Activated CD4-positive, alpha-beta memory T cell treated with anti-CD3 and anti-CD28 coated beads, Interleukin-2, amount 10 ng/mL, durations not matched to agents 7 days and 5 days (primary cell): ENCODE data around the gene MC1R. TPM values are rescaled to one million over a fixed set of nuclear protein-coding genes. Genes with fewer than 3 reads are reported as not detected.

Experiments
- CTCF ChIA-PET: fragments of 350-600 bp; sonication (Branson Sonifier 250); formaldehyde crosslinking; loops from one replicate; lab custom pipeline; 2021; ENCODE audit warnings: antibody characterized with exemption, inconsistent platforms; lab: Charles Lee
- POLR2A ChIA-PET: fragments of 350-600 bp; sonication (Branson Sonifier 250); formaldehyde crosslinking; loops from one replicate; lab custom pipeline; 2021; ENCODE audit warnings: antibody characterized with exemption; lab: Charles Lee
- DNase-seq: peaks from one replicate; pipeline ENCODE4 v3.0.0-alpha.2; 2020
- H3K27ac Mint-ChIP-seq: one replicate; pipeline ENCODE4 v1.8.0; 2021; ENCODE audit warnings: mild to moderate bottlenecking, mixed read lengths
- H3K27me3 Mint-ChIP-seq: one replicate; pipeline ENCODE4 v1.8.0; 2021; ENCODE audit warnings: mixed read lengths
- H3K36me3 Mint-ChIP-seq: one replicate; pipeline ENCODE4 v1.8.0; 2021; ENCODE audit warnings: low read depth, mixed read lengths
- H3K4me1 Mint-ChIP-seq: one replicate; pipeline ENCODE4 v1.8.0; 2021; ENCODE audit warnings: mixed read lengths
- H3K4me3 Mint-ChIP-seq: one replicate; pipeline ENCODE4 v1.8.0; 2021; ENCODE audit warnings: mild to moderate bottlenecking, mixed read lengths
- H3K9me3 Mint-ChIP-seq: one replicate; pipeline ENCODE4 v1.8.0; 2021; ENCODE audit warnings: mixed read lengths
- total RNA-seq, 2 experiments: library from RNA; stranded (reverse); gene quantifications; one replicate each; pipeline ENCODE4 v1.2.3, GENCODE V29; 2021

Gene MC1R
- total RNA-seq, 2 experiments from 2014 or later, result 3.6 to 4.1 TPM

DNA sequence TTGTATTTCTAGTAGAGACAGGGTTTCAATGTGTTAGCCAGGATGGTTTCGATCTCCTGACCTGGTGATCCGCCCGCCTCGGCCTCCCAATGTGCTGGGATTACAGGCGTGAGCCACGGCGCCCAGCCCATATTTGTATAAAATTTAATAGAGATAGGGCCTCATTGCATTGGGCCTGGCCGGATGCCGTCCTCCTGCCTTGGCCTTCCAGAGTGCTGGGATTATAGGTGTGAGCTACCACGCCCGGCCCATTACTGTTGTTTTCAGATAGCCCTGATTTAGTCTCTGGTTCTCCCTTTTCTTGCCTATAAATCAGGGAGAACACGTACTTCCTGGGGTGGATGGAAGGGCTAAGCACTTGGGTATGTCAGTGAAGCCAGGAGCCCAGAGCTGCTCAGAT lies 33.4 kb downstream of the MC1R start:
- Mint-ChIP-seq H3K36me3 (peaks cover 2% of the 10 kb centered on the region), H3K4me1 (peaks cover 13% of the 10 kb centered on the region), H3K27ac (no peak overlapping the region), H3K4me3 (no peak overlapping the region), H3K9me3 (no peaks in the 10 kb centered on the region), H3K27me3 (peaks cover 8% of the 10 kb centered on the region)
- no peak for DNase-seq
- POLR2A ChIA-PET, result no interaction called here
- CTCF ChIA-PET, result no interaction called here

DNA sequence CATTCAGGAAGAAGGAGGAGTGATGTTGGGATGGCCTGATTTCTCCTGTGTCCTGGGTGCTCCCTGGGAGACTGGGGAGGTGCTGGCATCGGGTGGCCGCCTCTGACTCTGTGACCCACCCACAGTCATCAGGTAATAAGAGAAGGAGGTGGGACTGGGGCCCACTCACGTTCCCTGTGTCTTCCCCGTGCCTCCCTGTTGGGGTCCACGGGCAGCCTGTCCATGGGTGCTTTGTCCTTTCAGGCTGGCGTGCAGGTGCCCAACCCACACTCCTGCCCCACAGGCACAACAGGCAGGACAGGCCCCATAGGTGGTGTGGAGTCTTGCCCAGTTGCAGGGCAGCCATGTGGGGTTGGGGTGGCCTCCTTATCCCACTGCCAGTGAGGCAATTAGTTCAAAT lies 33.9 kb downstream of the MC1R start:
- ChIA-PET CTCF (no interaction called here), POLR2A (no interaction called here)
- H3K27ac Mint-ChIP-seq, result no peak overlapping the region
- no peak overlapping the region for H3K4me3 Mint-ChIP-seq
- H3K9me3 Mint-ChIP-seq, result no peaks in the 10 kb centered on the region
- H3K27me3 Mint-ChIP-seq, result peaks cover 3% of the 10 kb centered on the region
- H3K4me1 Mint-ChIP-seq, result peaks cover 12% of the 10 kb centered on the region
- no peak for DNase-seq
- peaks cover 2% of the 10 kb centered on the region for H3K36me3 Mint-ChIP-seq

DNA sequence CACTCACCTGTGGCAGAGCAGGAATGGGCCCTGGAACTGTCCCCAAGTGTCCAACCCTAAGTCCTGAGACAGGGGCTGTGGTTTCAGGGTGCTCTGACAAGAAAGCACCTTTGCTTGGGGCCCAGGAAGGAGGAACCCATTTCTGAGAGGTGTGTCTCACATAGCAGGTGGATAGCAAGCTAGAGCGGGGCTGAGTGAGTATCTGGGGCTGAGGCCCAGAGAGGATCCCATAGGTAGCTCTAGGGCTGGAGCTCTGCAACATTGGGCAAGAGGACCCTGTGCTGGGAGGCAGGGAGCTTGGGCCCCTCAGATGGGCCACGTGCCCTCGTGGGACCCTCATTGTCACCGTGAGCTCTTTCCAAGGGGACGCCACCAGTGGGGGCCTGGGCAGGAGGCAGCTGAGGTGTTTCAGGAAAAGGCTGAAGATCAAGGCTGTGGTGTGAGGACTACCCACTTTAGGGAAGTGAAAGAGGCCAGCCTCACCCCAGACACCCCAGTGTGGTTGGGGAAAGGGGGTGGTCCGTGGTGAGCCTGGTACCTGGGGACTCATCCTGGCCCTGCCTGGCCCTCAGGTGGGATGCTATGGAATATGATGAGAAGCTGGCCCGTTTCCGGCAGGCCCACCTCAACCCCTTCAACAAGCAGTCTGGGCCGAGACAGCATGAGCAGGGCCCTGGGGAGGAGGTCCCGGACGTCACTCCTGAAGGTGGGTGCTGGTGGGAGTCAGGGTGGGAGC lies 35.2 kb downstream of the MC1R start:
- no peak for DNase-seq
- Mint-ChIP-seq H3K4me3 (no peak overlapping the region), H3K9me3 (no peaks in the 10 kb centered on the region), H3K27ac (no peak overlapping the region), H3K36me3 (peaks cover 7% of the 10 kb centered on the region), H3K27me3 (no peaks in the 10 kb centered on the region), H3K4me1 (peaks cover 6% of the 10 kb centered on the region)
- CTCF ChIA-PET, result interaction anchor here (1.2 kb wide), 1 partner anchor 44 kb away, joined by 3 read pairs; no protein-coding TSS in a partner anchor
- POLR2A ChIA-PET, result no interaction called here

DNA sequence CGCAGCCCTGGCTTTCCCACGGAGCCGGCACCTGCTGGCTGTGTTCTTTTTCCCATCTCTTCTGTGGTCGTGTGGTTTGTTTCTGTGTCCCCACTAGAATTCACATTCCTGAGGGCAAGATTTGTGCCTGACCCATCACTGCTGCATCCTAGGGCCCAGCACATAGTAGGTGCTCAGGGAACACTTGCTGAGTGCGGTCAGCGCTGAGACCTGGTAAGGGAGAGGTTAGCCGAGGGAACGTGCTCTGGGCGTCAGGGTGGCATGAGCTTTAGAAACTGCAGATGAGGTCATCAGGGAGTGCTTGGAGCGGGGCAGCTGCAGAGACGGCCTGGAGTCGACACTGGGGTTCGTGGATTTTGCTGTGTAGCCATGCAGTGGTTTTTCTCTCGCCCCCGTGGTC lies 35.8 kb downstream of the MC1R start:
- H3K36me3 Mint-ChIP-seq, result peaks cover 7% of the 10 kb centered on the region
- POLR2A ChIA-PET, result no interaction called here
- no peaks in the 10 kb centered on the region for H3K27me3 Mint-ChIP-seq
- peaks cover 6% of the 10 kb centered on the region for H3K4me1 Mint-ChIP-seq
- no peaks in the 10 kb centered on the region for H3K9me3 Mint-ChIP-seq
- CTCF ChIA-PET, result interaction anchor here (1.2 kb wide), 1 partner anchor 44 kb away, joined by 3 read pairs; no protein-coding TSS in a partner anchor
- no peak overlapping the region for H3K27ac Mint-ChIP-seq
- DNase-seq, result no peak
- H3K4me3 Mint-ChIP-seq, result no peak overlapping the region

DNA sequence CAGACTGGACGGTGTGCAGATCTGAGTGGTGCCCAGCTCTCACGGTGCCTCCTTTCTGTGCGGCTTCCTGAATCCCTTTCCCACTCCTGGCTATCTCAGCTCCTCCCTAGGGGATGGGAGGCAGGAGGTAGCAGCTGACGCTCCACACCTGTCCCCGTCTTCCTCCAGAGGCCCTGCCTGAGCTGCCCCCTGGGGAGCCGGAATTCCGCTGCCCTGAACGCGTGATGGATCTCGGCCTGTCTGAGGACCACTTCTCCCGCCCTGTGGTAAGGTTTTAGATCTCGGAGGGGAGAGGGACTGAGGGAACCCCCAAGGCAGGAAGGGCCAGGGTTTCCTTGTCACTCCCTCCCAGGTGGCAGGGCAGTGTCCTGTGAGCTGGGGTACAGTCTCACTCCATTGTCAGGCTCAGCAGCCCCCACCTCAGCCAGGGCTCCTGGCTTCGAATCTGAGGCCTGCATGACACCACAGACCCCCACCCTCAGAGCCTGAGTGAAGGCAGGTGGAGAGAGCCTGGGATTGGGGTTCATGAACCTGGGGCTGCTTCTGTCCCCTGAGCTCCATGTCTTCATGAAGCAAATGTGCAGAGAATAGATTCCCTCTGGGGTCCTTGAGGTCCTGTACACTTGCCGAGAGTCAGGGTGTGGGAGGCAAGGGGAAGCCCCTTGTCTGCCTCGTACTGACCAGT lies 36.5 kb downstream of the MC1R start:
- Mint-ChIP-seq H3K4me1 (peaks cover under 1% of the 10 kb centered on the region), H3K9me3 (no peaks in the 10 kb centered on the region), H3K27ac (no peak overlapping the region), H3K27me3 (no peaks in the 10 kb centered on the region), H3K4me3 (no peak overlapping the region), H3K36me3 (peaks cover 7% of the 10 kb centered on the region)
- CTCF ChIA-PET, result no interaction called here
- POLR2A ChIA-PET, result no interaction called here
- DNase-seq, result no peak

DNA sequence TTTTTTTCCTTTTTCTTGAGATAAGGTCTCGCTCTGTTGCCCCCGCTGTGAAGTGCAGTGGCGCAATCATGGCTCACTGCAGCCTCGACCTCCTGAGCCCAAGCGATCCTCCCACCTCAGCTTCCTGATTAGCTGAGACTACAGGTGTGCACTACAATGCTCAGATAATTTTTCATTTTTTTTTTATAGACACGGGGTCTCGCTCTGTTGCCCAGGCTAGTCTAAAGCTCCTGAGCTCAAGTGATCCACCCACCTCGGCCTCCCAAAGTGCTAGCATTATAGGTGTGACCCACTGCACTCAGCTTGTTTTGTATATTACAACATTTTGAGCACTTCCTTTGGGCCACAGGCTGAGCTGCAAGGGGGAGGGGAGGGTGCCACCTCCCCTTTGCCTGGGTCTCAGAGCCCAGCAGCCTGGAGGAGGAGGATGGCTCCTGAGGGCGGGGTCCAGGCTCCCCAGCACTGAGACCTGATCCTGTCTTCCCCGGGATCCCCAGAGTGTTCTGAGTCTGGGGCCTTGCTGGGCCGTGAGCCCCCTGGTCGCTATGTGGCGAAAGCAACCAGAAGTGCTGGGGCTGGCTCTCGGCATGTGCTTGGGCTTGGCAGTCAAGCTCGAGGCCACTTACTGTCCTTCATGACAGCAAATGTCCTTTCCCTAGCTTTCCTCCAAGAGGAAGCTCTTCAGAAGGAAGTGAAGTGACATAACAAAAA lies 38.0 kb downstream of the MC1R start:
- no peaks in the 10 kb centered on the region for H3K9me3 Mint-ChIP-seq
- H3K36me3 Mint-ChIP-seq, result peaks cover 11% of the 10 kb centered on the region
- POLR2A ChIA-PET, result interaction anchor here (2.0 kb wide), 1 partner anchor 15 kb away, joined by 4 read pairs; no protein-coding TSS in a partner anchor
- no peak overlapping the region for H3K4me3 Mint-ChIP-seq
- CTCF ChIA-PET, result no interaction called here
- no peak for DNase-seq
- H3K4me1 Mint-ChIP-seq, result no peaks in the 10 kb centered on the region
- no peaks in the 10 kb centered on the region for H3K27me3 Mint-ChIP-seq
- H3K27ac Mint-ChIP-seq, result no peak overlapping the region

DNA sequence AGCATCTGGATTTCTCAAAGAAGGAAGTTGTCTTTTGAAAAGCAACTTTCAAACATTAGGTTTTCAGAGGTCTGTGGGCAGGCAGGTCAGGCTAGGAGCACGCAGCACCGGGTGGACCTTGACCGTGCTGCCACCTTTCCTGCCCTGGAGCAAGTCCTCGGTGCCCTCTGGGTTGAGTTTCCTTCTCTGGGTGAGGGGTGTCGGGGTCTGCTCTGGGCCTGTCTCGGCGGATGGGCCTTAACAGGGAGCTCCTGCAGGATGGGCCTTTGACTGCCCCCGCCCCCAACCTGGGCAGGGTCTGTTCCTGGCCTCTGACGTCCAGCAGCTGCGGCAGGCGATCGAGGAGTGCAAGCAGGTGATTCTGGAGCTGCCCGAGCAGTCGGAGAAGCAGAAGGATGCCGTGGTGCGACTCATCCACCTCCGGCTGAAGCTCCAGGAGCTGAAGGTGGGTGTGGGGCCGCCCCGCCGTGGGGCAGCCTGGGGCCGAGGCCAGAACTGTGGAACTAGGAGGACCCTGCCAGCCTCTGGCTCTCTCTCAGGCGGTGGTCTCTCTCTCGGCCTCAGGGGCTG lies 38.6 kb downstream of the MC1R start:
- no peaks in the 10 kb centered on the region for H3K4me1 Mint-ChIP-seq
- no peak for DNase-seq
- peaks cover 11% of the 10 kb centered on the region for H3K36me3 Mint-ChIP-seq
- no peak overlapping the region for H3K27ac Mint-ChIP-seq
- H3K9me3 Mint-ChIP-seq, result no peaks in the 10 kb centered on the region
- H3K4me3 Mint-ChIP-seq, result no peak overlapping the region
- CTCF ChIA-PET, result no interaction called here
- POLR2A ChIA-PET, result interaction anchor here (2.0 kb wide), 1 partner anchor 15 kb away, joined by 4 read pairs; no protein-coding TSS in a partner anchor
- H3K27me3 Mint-ChIP-seq, result no peaks in the 10 kb centered on the region

DNA sequence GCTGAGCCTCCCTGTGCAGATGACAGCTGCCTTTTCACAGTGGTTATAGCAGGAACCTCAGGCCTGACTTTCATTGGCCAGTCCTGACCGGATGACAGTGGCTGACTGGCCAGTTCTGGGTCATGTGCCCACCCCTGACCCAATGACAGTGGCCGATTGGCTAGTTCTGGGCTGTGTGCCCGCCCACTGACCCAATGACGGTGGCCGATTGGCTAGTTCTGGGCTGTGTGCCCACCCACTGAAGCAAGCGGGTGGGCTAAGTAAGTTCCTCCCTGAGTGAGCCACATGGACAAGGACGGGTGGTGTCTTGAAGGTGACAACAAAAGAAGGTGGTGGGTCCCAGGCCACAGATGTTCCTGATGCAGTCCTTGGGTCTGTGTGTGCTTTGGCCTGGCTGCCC lies 39.4 kb downstream of the MC1R start:
- no peaks in the 10 kb centered on the region for H3K9me3 Mint-ChIP-seq
- no peak overlapping the region for H3K27ac Mint-ChIP-seq
- H3K27me3 Mint-ChIP-seq, result no peaks in the 10 kb centered on the region
- no peak for DNase-seq
- H3K4me3 Mint-ChIP-seq, result no peak overlapping the region
- H3K4me1 Mint-ChIP-seq, result no peaks in the 10 kb centered on the region
- ChIA-PET CTCF (no interaction called here), POLR2A (interaction anchor here (2.0 kb wide), 1 partner anchor 14 kb away, joined by 4 read pairs; no protein-coding TSS in a partner anchor)
- peaks cover 11% of the 10 kb centered on the region for H3K36me3 Mint-ChIP-seq

DNA sequence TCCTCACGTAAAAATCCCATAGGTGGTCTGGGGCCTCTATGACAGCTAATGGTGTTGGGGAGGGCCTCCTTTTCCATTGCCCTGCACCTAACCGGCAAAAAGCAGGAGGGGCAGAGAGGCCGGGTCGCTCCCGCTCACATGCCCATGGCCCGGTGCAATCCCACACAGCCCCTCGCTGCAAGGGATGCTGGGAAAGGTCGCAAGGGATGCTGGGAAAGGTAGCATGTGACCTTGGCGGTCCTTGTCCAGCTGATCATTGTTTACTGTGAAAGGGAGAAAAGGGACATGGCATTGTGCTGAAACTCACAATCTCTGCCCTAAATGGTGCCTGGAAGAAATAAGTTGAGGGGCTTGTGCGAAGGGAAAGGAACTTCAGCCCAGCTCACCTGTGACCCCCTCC lies 39.9 kb downstream of the MC1R start:
- Mint-ChIP-seq H3K4me3 (no peak overlapping the region), H3K4me1 (no peaks in the 10 kb centered on the region), H3K27me3 (no peaks in the 10 kb centered on the region), H3K9me3 (no peaks in the 10 kb centered on the region), H3K36me3 (peaks cover 11% of the 10 kb centered on the region), H3K27ac (no peak overlapping the region)
- ChIA-PET POLR2A (interaction anchor here (2.0 kb wide), 1 partner anchor 13 kb away, joined by 4 read pairs; no protein-coding TSS in a partner anchor), CTCF (no interaction called here)
- DNase-seq, result no peak

DNA sequence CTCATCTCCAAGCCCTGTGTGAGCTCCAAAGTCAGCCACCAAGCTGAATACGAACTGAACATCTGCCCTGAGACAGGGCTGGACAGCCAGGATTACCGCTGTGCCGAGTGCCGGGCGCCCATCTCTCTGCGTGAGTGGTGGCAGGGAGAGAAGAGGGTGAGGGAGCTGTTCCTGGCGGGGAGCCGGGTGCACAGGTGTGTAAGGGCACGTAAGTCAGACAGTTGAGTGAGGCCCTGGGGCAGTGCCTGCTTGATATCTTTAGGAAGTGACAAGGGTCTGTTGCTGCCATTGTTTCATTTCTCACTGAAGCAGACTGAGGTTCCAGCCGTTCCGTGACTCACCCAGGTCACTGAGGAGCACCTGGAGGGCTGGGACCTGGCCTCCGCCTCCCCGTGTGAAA lies 42.3 kb downstream of the MC1R start:
- Mint-ChIP-seq H3K4me3 (no peak overlapping the region), H3K9me3 (no peaks in the 10 kb centered on the region), H3K36me3 (peaks cover 11% of the 10 kb centered on the region), H3K27me3 (no peaks in the 10 kb centered on the region), H3K4me1 (no peaks in the 10 kb centered on the region), H3K27ac (no peak overlapping the region)
- ChIA-PET CTCF (no interaction called here), POLR2A (no interaction called here)
- no peak for DNase-seq

DNA sequence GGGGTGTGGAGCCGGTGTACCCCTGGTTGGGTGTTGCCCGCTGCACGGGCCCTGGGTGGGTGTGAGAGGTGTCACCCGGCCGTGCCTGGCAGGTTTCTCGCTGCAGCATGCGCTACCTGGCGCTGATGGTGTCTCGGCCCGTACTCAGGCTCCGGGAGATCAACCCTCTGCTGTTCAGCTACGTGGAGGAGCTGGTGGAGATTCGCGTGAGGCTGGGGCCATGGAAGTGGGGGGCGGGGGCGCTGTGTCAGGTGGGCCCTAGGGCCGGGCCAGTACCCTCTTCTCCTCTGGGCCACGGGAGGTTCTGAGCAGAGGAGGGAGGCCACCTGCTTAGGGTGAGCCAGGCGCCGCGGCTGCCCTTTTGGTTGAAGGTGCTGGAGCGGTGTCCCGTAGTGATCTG lies 43.3 kb downstream of the MC1R start:
- ChIA-PET CTCF (no interaction called here), POLR2A (no interaction called here)
- H3K36me3 Mint-ChIP-seq, result peaks cover 10% of the 10 kb centered on the region
- no peaks in the 10 kb centered on the region for H3K27me3 Mint-ChIP-seq
- H3K4me1 Mint-ChIP-seq, result no peaks in the 10 kb centered on the region
- no peak for DNase-seq
- no peak overlapping the region for H3K4me3 Mint-ChIP-seq
- no peak overlapping the region for H3K27ac Mint-ChIP-seq
- H3K9me3 Mint-ChIP-seq, result no peaks in the 10 kb centered on the region

DNA sequence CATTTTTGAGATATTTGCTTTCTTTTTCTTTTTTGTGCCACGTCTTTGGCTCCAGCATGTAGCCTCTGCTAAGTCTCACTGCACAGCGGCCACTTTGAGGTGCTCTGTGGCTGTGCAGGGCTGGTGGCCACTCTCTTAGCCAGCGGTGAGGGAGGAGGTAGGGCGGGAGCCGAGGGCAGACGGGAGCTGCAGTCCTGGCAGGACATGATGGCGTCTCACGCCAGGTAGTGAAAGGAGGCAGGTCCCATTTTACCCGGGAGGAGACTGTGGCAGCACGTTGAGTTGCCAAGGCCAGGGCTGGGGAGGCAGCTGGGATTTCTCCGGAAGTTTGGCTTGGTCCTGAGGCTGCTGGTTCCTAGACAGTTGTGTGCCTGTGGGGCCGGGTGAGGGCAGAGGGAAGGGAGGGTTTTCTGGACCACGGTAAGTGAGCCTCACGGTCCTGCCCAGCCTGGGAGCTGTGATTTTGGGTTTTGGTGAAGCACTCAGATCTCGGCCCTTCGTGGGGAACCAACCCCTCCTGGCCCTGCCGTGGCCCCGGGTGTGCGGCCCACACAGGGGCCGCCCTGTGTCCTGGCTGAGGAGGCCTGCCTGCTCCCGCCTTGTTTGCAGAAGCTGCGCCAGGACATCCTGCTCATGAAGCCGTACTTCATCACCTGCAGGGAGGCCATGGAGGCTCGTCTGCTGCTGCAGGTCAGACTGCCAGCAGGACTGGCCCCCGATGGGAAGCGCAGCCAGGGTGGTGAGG lies 44.3 kb downstream of the MC1R start:
- H3K4me3 Mint-ChIP-seq, result no peak overlapping the region
- POLR2A ChIA-PET, result no interaction called here
- peaks cover 9% of the 10 kb centered on the region for H3K36me3 Mint-ChIP-seq
- no peak for DNase-seq
- no peaks in the 10 kb centered on the region for H3K9me3 Mint-ChIP-seq
- no peak overlapping the region for H3K27ac Mint-ChIP-seq
- no peaks in the 10 kb centered on the region for H3K4me1 Mint-ChIP-seq
- no peaks in the 10 kb centered on the region for H3K27me3 Mint-ChIP-seq
- CTCF ChIA-PET, result no interaction called here
